ENCODE results near the gene RASA3. TPM values are rescaled to one million over a fixed set of nuclear protein-coding genes. Genes with fewer than 3 reads are reported as not detected.
"Not testable (repeated sequence)": the region's sequence is repeated elsewhere in the genome, so short reads cannot be mapped to it uniquely, and the experiment has no call there.

The RASA3 gene
- total RNA-seq, 1 experiment from 2014 or later, result 9.1 TPM

GRCh38 chr13:114126789-114127472 is 5.5 kb downstream of the RASA3 start:
- H3K9me3 Mint-ChIP-seq (ENCODE audit: unreplicated experiment), result no peaks in the 10 kb centered on the region
- peaks cover 10% of the 10 kb centered on the region for H3K36me3 Mint-ChIP-seq (ENCODE audit: insufficient read depth, unreplicated experiment)
- DNase-seq (ENCODE audit: unreplicated experiment), result no peak
- no peak overlapping the region for H3K27ac Mint-ChIP-seq (ENCODE audit: low read depth, unreplicated experiment)
- ChIA-PET POLR2A (interaction anchor here (0.7 to 1.2 kb wide), 2 partner anchors 61 to 62 kb away, joined by 3 to 4 read pairs; no protein-coding TSS in a partner anchor), CTCF (no interaction called here)
- H3K4me3 Mint-ChIP-seq (ENCODE audit: unreplicated experiment), result no peak overlapping the region
- TF ChIP-seq CTCF (IDR thresholded peaks at IDR 0.05; ENCODE audit: unreplicated experiment), result no peak
- no peaks in the 10 kb centered on the region for H3K27me3 Mint-ChIP-seq (ENCODE audit: insufficient read depth, unreplicated experiment)
- peaks cover 26% of the 10 kb centered on the region for H3K4me1 Mint-ChIP-seq (ENCODE audit: insufficient read depth, unreplicated experiment)
- no TSS peak for BruUV-seq (replicated peaks)
- intact Hi-C loops (cut with micrococcal nuclease), result no loop called here

DNA sequence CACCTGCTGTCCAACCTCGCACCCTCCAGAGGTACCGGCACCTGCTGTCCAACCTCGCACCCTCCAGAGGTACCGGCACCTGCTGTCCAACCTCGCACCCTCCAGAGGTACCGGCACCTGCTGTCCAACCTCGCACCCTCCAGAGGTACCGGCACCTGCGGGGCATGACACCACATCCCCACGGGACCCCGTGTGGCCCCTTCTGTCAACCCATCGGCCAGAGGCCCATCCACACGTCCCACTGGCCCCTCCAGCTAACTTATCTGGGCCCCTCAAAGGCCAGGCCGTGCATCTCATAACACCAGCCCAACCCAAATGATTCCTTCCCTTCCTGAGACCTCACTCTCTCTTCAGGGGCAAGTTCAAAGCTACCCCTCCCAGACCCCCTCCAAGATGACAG is 6.3 kb downstream of the RASA3 start:
- CTCF ChIA-PET; BruUV-seq (replicated peaks); H3K4me3 Mint-ChIP-seq (ENCODE audit: unreplicated experiment); DNase-seq (ENCODE audit: unreplicated experiment); H3K27me3 Mint-ChIP-seq (ENCODE audit: insufficient read depth, unreplicated experiment); H3K9me3 Mint-ChIP-seq (ENCODE audit: unreplicated experiment); H3K27ac Mint-ChIP-seq (ENCODE audit: low read depth, unreplicated experiment); intact Hi-C loops (cut with micrococcal nuclease): not testable (repeated sequence)
- peaks cover 10% of the 10 kb centered on the region for H3K36me3 Mint-ChIP-seq (ENCODE audit: insufficient read depth, unreplicated experiment)
- peaks cover 25% of the 10 kb centered on the region for H3K4me1 Mint-ChIP-seq (ENCODE audit: insufficient read depth, unreplicated experiment)
- POLR2A ChIA-PET, result interaction anchor here (0.7 kb wide), 1 partner anchor 61 kb away, joined by 3 read pairs; no protein-coding TSS in a partner anchor

GRCh38 chr13:114125589-114125988 is 6.8 kb downstream of the RASA3 start:
- intact Hi-C loops (cut with micrococcal nuclease), result no loop called here

DNA sequence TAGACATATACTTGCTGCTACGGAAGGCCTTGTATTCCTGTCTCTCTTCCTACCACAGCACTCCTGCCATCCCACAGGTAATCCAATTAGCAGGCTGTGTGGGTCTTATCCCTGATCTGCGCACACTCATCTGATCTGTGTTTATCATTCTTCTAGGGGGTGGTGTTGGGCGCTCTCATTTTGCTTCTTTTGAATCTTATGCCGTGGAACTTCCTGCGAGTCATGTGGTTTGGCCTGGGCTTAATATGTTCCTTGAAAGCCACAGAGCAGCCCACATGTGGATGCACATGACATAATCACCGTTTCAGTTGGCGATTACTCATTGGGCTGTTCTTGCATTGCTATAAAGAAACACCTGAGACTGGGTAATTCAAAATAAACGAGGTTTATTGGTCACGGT is 7.5 kb downstream of the RASA3 start:
- Mint-ChIP-seq H3K27me3 (ENCODE audit: insufficient read depth, unreplicated experiment) (no peaks in the 10 kb centered on the region), H3K36me3 (ENCODE audit: insufficient read depth, unreplicated experiment) (peaks cover 10% of the 10 kb centered on the region), H3K4me3 (ENCODE audit: unreplicated experiment) (no peak overlapping the region), H3K9me3 (ENCODE audit: unreplicated experiment) (no peaks in the 10 kb centered on the region), H3K4me1 (ENCODE audit: insufficient read depth, unreplicated experiment) (peaks cover 21% of the 10 kb centered on the region), H3K27ac (ENCODE audit: low read depth, unreplicated experiment) (peak overlapping the region; percentile 24)
- intact Hi-C loops (cut with micrococcal nuclease), result no loop called here
- POLR2A ChIA-PET, result interaction anchor here (0.5 kb wide), 1 partner anchor 340 kb away, joined by 3 read pairs; no protein-coding TSS in a partner anchor
- no TSS peak for BruUV-seq (replicated peaks)
- peak; percentile 28 for DNase-seq (ENCODE audit: unreplicated experiment)
- CTCF ChIA-PET, result no interaction called here
- TF ChIP-seq CTCF (IDR thresholded peaks at IDR 0.05; ENCODE audit: unreplicated experiment), result no peak

More at GRCh38 chr13:114125589-114125988, 6.8 kb downstream of the RASA3 start:
- BruUV-seq (replicated peaks), result no TSS peak
- Mint-ChIP-seq H3K4me3 (ENCODE audit: unreplicated experiment) (no peak overlapping the region), H3K9me3 (ENCODE audit: unreplicated experiment) (no peaks in the 10 kb centered on the region), H3K27ac (ENCODE audit: low read depth, unreplicated experiment) (no peak overlapping the region), H3K27me3 (ENCODE audit: insufficient read depth, unreplicated experiment) (no peaks in the 10 kb centered on the region), H3K36me3 (ENCODE audit: insufficient read depth, unreplicated experiment) (peaks cover 10% of the 10 kb centered on the region), H3K4me1 (ENCODE audit: insufficient read depth, unreplicated experiment) (peaks cover 21% of the 10 kb centered on the region)
- ChIA-PET CTCF (interaction anchor here (0.6 kb wide), 1 partner anchor 27 kb away, joined by 3 read pairs; no protein-coding TSS in a partner anchor), POLR2A (no interaction called here)
- DNase-seq (ENCODE audit: unreplicated experiment), result no peak
- TF ChIP-seq CTCF (IDR thresholded peaks at IDR 0.05; ENCODE audit: unreplicated experiment), result no peak

All from MCF 10A (cell line).